Gastroesophageal sphincter (tissue), 4 donors: Measurements from ENCODE around the gene CASP9. TPM values are rescaled to one million over a fixed set of nuclear protein-coding genes. Genes with fewer than 3 reads are reported as not detected.

Source experiments
- ATAC-seq: fragments of 150-250 bp; one replicate; pipeline ENCODE4 v1.9.1; 2016; ENCODE audit warnings: mild to moderate bottlenecking, moderate library complexity
- H3K27ac ChIP-seq, 4 donors: fragments of 200-600 bp; sonication (generic) in 3 of 4; 1 replicate in 3 of 4; 2 replicates in 1 of 4; pipeline ENCODE4 v1.5.1; 2016 to 2019
- H3K27me3 ChIP-seq: fragments of 200-600 bp; sonication (generic); one replicate; pipeline ENCODE4 v1.5.1; 2019
- H3K36me3 ChIP-seq, 2 donors: fragments of 200-600 bp; sonication (generic); one replicate each; pipeline ENCODE4 v1.5.1; 2019; ENCODE audit warnings: control low read depth in 1 of 2
- H3K4me1 ChIP-seq, 3 donors: fragments of 200-600 bp; sonication (generic); 1 replicate in 2 of 3; 2 replicates in 1 of 3; pipeline ENCODE4 v1.5.1; 2016 to 2019; ENCODE audit warnings: control low read depth in 2 of 3
- H3K4me3 ChIP-seq, 2 donors: fragments of 200-600 bp; sonication (generic); one replicate each; pipeline ENCODE4 v1.5.1; 2019; ENCODE audit warnings: mild to moderate bottlenecking in 1 of 2, moderate library complexity in 1 of 2
- H3K9me3 ChIP-seq, 3 donors: fragments of 200-600 bp; sonication (generic); one replicate each; pipeline ENCODE4 v1.5.1; 2017 to 2019; ENCODE audit warnings: control low read depth in 2 of 3
- CTCF ChIP-seq, 4 experiments: fragments of 200-600 bp in 2 of 4; fragments of 450-650 bp in 2 of 4; sonication (generic) in 1 of 4; IDR thresholded peaks; one replicate each; pipeline ENCODE4 v1.5.1; 2017 to 2019; ENCODE audit warnings: antibody characterized with exemption in 4 of 4, mild to moderate bottlenecking in 2 of 4, moderate library complexity in 2 of 4
- EP300 ChIP-seq: sonication (generic); formaldehyde crosslinking; IDR thresholded peaks from one replicate; pipeline ENCODE4 v1.6.1; 2017; ENCODE audit warnings: antibody characterized with exemption, mild to moderate bottlenecking
- POLR2A ChIP-seq, 2 donors: fragments of 450-650 bp; IDR thresholded peaks; one replicate each; pipeline ENCODE4 v1.6.1; 2017; ENCODE audit warnings: antibody characterized with exemption in 2 of 2, mild to moderate bottlenecking in 2 of 2, moderate library complexity in 1 of 2
- POLR2AphosphoS5 ChIP-seq: sonication (generic); formaldehyde crosslinking; IDR thresholded peaks from one replicate; pipeline ENCODE4 v1.6.1; 2017; ENCODE audit warnings: antibody characterized with exemption
- WGBS, 2 donors: methylation state at CpG; one replicate each; pipeline ENCODE4 v1.1.5; 2018; ENCODE audit warnings: low coverage in 1 of 2; 5-methylcytosine and 5-hydroxymethylcytosine counted together
- total RNA-seq, 4 donors: library from RNA; depleted of rRNA; stranded (reverse); fragments of >200 nt; gene quantifications; one replicate each; pipeline ENCODE4 v1.1.0, GENCODE V29; 2016

Gene CASP9
- total RNA-seq, 4 donors from 2014 or later: 11.0 to 22.5 (median 14.3) TPM

- H3K9me3 ChIP-seq: no peaks in the 10 kb centered on the region
- no peaks in the 10 kb centered on the region for H3K36me3 ChIP-seq
- no peak for ATAC-seq
- WGBS, 2 donors: 90% methylated on average over 2 of the region's 3 CpGs; no CpG with 5 or more reads in 1 of the 2 donors
- no peak for TF ChIP-seq EP300
- TF ChIP-seq POLR2A (IDR thresholded peaks at IDR 0.05): no peak
- TF ChIP-seq CTCF (IDR thresholded peaks at IDR 0.05): no peak
- TF ChIP-seq POLR2AphosphoS5: no peak
- H3K27me3 ChIP-seq: no peaks in the 10 kb centered on the region
- peaks cover 0 to 4% (median 0%) of the 10 kb centered on the region in 3 donors for H3K4me1 ChIP-seq
- no peak overlapping the region for H3K27ac ChIP-seq
- H3K4me3 ChIP-seq: no peak overlapping the region
Measured at GRCh38 chr1:15448877-15449462, 75.0 kb downstream of the CASP9 start.

GRCh38 chr1:15446212-15446611 lies 77.8 kb downstream of the CASP9 start:
- Histone ChIP-seq H3K27ac (no peak overlapping the region), H3K36me3 (no peaks in the 10 kb centered on the region), H3K27me3 (no peaks in the 10 kb centered on the region), H3K4me1 (no peaks in the 10 kb centered on the region), H3K4me3 (no peak overlapping the region), H3K9me3 (no peaks in the 10 kb centered on the region)
- ATAC-seq: no peak
- WGBS, 2 donors: no CpG with 5 or more reads among the region's 4 CpGs
- TF ChIP-seq EP300 (no peak), POLR2AphosphoS5 (no peak), POLR2A (IDR thresholded peaks at IDR 0.05) (no peak), CTCF (IDR thresholded peaks at IDR 0.05) (no peak)

GRCh38 chr1:15445390-15446122 lies 78.5 kb downstream of the CASP9 start:
- Histone ChIP-seq H3K4me3 (no peak overlapping the region), H3K4me1 (no peaks in the 10 kb centered on the region), H3K27me3 (no peaks in the 10 kb centered on the region), H3K9me3 (no peaks in the 10 kb centered on the region), H3K36me3 (no peaks in the 10 kb centered on the region), H3K27ac (no peak overlapping the region)
- WGBS, 2 donors: 80 to 91% methylated on average over 8 to 10 of the region's 14 CpGs
- TF ChIP-seq EP300: no peak
- TF ChIP-seq POLR2A (IDR thresholded peaks at IDR 0.05): no peak
- TF ChIP-seq CTCF (IDR thresholded peaks at IDR 0.05): no peak
- TF ChIP-seq POLR2AphosphoS5: no peak
- no peak for ATAC-seq

- Histone ChIP-seq H3K9me3 (no peaks in the 10 kb centered on the region), H3K4me3 (no peak overlapping the region), H3K27me3 (no peaks in the 10 kb centered on the region), H3K4me1 (no peaks in the 10 kb centered on the region), H3K36me3 (no peaks in the 10 kb centered on the region), H3K27ac (no peak overlapping the region)
- ATAC-seq: no peak
- whole genome bisulfite sequencing, 2 donors: 53 to 90% methylated on average over 2 of the region's 17 CpGs
- TF ChIP-seq CTCF (IDR thresholded peaks at IDR 0.05) (no peak), POLR2AphosphoS5 (no peak), POLR2A (IDR thresholded peaks at IDR 0.05) (no peak), EP300 (no peak)
Measured at GRCh38 chr1:15444468-15445389, 79.3 kb downstream of the CASP9 start.
